22Rv1 (cell line): ENCODE results near the gene TMEM150C.

Source experiments
- ZFX ChIP-seq: fragments of 450-650 bp; IDR thresholded peaks from 2 replicates; pipeline ENCODE4 v1.6.1; 2017; ENCODE audit warnings: antibody characterized with exemption, borderline replicate concordance
- TF ChIP-seq, protein P1 (sequence below): fragments of 450-650 bp; IDR thresholded peaks from 2 replicates; pipeline ENCODE4 v1.5.1; 2017; ENCODE audit warnings: mild to moderate bottlenecking

DNA sequence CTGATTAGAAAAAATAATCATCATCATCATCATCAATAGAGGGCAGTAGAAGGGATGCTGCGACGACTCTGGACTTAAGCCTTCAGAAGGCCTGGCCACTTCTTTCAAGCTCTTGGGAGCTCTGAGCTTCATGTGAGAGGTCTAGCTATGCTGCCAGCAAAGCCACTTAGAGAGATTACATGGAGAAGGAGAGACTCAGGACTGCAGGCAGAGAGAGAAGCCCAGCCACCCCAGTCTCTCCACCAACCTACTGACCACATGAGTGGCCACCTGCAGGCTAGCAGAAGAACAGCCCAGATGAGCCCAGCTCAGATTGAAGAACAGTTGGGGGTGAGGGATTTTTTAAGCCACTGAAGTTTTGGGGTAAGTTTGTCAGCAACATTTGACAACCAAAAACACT lies 17.1 kb upstream of the TMEM150C start:
- TF ChIP-seq, protein P1, sequence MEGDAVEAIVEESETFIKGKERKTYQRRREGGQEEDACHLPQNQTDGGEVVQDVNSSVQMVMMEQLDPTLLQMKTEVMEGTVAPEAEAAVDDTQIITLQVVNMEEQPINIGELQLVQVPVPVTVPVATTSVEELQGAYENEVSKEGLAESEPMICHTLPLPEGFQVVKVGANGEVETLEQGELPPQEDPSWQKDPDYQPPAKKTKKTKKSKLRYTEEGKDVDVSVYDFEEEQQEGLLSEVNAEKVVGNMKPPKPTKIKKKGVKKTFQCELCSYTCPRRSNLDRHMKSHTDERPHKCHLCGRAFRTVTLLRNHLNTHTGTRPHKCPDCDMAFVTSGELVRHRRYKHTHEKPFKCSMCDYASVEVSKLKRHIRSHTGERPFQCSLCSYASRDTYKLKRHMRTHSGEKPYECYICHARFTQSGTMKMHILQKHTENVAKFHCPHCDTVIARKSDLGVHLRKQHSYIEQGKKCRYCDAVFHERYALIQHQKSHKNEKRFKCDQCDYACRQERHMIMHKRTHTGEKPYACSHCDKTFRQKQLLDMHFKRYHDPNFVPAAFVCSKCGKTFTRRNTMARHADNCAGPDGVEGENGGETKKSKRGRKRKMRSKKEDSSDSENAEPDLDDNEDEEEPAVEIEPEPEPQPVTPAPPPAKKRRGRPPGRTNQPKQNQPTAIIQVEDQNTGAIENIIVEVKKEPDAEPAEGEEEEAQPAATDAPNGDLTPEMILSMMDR: peak; percentile 24; the same call in 1 of the 2 replicates
- TF ChIP-seq ZFX: no peak
